D721Med (cell line): ENCODE measurements around the gene DEUP1.
"Not testable (repeated sequence)": the region's sequence is repeated elsewhere in the genome, so short reads cannot be mapped to it uniquely, and the experiment has no call there.

ENCODE experiments used
- DNase-seq: peaks from one replicate; pipeline ENCODE4 v3.0.0; 2011; ENCODE audit warnings: low spot score; ENCODE audit not compliant: insufficient read length
- FAIRE-seq: peaks from 2 replicates; lab custom pipeline; 2011; peaks lifted over from hg19 to GRCh38; lab: Jason Lieb, UNC
- TF ChIP-seq, protein P1 (sequence below): IDR thresholded peaks from 2 replicates; pipeline ENCODE4 v1.5.1; 2012; ENCODE audit warnings: mild to moderate bottlenecking, control low read depth; ENCODE audit not compliant: insufficient read depth; ENCODE audit errors: missing control alignments

The DEUP1 gene

DNA sequence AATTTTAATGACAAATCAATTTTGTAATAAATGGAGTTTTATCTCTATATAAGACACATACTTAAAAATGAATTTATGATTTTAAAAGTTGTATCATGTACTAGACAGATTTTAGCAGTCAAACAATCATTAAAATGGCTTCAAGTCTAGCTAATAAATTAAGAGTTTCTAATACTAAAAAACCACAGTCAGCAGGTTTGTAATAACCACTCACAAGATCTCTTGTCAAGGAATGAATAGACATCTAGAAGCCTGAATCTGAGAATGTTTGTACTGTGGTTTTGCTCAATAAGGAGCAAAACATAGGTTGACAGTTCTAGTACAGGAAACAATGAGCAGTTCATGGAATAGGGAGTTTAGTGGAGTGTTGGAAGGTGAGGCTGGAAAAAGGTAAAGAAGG is 81.2 kb downstream of the DEUP1 start:
- FAIRE-seq (no peak), DNase-seq (no peak)
- TF ChIP-seq, protein P1, sequence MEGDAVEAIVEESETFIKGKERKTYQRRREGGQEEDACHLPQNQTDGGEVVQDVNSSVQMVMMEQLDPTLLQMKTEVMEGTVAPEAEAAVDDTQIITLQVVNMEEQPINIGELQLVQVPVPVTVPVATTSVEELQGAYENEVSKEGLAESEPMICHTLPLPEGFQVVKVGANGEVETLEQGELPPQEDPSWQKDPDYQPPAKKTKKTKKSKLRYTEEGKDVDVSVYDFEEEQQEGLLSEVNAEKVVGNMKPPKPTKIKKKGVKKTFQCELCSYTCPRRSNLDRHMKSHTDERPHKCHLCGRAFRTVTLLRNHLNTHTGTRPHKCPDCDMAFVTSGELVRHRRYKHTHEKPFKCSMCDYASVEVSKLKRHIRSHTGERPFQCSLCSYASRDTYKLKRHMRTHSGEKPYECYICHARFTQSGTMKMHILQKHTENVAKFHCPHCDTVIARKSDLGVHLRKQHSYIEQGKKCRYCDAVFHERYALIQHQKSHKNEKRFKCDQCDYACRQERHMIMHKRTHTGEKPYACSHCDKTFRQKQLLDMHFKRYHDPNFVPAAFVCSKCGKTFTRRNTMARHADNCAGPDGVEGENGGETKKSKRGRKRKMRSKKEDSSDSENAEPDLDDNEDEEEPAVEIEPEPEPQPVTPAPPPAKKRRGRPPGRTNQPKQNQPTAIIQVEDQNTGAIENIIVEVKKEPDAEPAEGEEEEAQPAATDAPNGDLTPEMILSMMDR: no peak

DNA sequence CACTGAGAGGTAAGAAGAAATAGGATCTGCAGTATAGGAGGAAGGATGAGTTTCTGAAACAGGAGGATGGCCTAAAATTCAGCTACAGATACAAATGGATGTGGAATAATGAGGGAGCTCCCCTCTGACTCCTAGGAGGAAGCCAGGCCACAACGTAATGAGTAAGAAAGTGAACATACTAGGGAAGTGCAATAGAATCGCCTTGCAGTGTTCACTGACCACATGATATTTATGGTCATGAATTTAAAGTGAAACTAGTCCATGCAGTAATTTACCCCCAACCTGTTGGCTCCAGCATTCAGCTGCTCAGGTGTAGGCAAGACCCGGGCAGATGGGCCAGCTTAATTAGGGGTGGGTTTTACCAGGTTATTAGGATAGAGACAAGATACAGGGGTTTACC is 101.7 kb downstream of the DEUP1 start:
- FAIRE-seq: no peak
- no peak for DNase-seq
- TF ChIP-seq, protein P1: no peak

DNA sequence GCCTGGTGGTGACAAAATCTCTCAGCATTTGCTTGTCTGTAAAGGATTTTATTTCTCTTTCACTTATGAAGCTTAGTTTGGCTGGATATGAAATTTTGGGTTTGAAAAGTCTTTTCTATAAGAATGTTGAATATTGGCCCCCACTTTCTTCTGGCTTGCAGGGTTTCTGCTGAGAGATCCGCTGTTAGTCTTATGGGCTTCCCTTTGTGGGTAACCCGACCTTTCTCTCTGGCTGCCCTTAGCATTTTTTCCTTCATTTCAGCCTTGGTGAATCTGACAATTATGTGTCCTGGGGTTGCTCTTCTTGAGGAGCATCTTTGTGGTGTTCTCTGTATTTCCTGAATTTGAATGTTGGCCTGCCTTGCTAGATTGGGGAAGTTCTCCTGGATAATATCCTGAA is 112.7 kb downstream of the DEUP1 start:
- DNase-seq, FAIRE-seq: not testable (repeated sequence)

DNA sequence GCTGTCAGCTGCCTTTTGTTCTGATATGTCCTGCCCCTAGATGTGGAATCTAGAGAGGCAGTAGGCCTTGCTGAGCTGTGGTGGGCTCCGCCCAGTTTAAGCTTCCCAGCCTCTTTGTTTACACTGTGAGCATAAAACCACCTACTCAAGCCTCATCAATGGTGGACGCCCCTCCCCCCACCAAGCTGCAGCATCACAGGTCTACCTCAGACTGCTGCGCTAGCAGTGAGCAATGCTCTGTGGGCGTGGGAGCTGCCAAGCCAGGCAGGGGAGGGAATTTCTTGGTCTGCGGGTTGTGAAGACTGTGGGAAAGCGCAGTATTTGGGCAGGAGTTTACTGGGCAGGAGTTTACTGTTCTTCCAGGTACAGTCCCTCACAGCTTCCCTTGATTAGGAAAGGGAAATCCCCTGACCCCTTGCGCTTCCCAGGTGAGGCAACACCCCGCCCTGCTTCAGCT is 114.1 kb downstream of the DEUP1 start:
- TF ChIP-seq, protein P1: no peak
- DNase-seq (no peak), FAIRE-seq (no peak)

DNA sequence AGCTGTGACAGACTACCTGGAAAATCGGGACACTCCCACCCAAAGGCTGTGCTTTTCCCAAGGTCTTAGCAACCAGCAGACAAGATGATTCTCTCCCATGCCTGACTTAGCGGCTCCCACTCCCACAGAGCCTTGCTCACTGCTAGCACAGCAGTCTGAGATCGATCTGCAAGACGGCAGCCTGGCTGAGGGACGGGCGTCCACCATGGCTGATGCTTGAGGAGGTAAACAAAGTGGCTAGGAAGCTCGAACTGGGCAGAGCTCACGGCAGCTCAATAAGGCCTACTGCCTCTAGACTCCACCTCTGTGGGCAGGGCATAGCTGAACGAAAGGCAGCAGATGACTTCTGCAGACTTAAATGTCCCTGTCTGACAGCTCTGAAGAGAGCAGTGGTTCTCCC is 127.7 kb downstream of the DEUP1 start:
- no peak for DNase-seq
- TF ChIP-seq, protein P1: no peak
- FAIRE-seq: no peak

DNA sequence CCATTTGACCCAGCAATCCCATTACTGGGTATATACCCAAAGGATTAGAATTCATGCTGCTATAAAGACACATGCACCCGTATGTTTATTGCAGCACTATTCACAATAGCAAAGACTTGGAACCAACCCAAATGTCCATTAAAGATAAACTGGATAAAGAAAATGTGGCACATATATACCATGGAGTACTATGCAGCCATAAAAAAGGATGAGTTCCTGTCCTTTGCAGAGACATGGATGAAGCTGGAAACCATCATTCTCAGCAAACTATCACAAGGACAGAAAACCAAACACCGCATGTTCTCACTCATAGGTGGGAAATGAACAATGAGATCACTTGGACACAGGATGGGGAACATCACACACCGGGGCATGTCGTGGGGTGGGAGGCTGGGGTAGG is 133.1 kb downstream of the DEUP1 start:
- not testable (repeated sequence) for DNase-seq, FAIRE-seq

DNA sequence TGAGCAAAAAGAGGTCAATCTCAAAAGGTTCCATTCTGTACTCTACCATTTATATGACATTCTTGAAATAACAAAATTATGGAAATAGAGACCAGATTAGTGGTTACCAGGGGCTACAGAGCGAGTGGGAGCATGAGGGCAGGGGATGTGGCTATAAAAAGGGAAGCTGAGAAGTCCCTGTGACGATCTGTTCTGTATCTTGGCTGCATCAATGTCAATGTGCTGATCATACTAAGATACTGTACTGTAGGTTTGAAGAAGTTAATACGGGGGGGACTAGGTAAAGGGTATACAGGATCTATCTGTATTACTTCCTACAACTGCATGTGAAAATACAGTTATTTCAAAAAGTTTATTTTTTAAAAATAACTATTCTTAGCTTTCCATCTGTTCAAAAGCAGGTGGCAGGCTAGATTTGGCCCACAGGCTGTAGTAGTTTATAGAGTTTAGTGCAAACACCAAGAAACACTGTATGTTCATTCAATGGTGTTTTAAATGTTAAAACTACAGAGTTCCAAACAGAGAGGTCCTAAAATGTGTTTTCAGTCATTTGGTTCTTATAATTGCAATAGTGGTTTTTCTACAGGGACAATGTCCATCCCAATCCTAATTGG is 134.5 kb downstream of the DEUP1 start:
- no peak for FAIRE-seq
- TF ChIP-seq, protein P1: no peak
- DNase-seq: no peak

DNA sequence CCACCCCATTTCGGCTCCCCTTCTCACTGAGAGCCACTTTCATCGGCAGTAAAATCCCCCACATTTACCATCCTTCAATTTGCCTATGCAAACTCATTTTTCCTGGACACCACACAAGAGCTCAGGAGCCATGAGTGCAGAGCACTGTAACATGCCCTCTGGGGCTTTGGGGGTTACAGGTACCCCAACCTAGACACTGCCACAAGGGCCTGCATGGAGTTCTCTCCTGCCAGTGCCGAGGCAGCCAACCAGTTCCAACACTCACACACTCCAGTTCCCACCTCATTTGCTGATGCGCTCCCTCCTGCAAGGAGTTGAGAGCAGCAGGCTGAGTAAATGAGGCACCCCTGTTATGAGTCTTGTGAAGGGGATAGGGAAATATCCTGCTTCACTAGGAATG is 136.5 kb downstream of the DEUP1 start:
- TF ChIP-seq, protein P1: no peak
- no peak for FAIRE-seq
- DNase-seq: no peak
